ENCODE measurements around the gene AKR1C1. TPM values are rescaled to one million over a fixed set of nuclear protein-coding genes. Genes with fewer than 3 reads are reported as not detected.
A peak's percentile ranks its signal among the peaks of the same experiment; 100 is the strongest.
"Not testable (repeated sequence)": the region's sequence is repeated elsewhere in the genome, so short reads cannot be mapped to it uniquely, and the experiment has no call there.

AKR1C1 gene
- total and polyA plus RNA-seq, 5 donors, result 51.5 to 176 (median 143) TPM

DNA sequence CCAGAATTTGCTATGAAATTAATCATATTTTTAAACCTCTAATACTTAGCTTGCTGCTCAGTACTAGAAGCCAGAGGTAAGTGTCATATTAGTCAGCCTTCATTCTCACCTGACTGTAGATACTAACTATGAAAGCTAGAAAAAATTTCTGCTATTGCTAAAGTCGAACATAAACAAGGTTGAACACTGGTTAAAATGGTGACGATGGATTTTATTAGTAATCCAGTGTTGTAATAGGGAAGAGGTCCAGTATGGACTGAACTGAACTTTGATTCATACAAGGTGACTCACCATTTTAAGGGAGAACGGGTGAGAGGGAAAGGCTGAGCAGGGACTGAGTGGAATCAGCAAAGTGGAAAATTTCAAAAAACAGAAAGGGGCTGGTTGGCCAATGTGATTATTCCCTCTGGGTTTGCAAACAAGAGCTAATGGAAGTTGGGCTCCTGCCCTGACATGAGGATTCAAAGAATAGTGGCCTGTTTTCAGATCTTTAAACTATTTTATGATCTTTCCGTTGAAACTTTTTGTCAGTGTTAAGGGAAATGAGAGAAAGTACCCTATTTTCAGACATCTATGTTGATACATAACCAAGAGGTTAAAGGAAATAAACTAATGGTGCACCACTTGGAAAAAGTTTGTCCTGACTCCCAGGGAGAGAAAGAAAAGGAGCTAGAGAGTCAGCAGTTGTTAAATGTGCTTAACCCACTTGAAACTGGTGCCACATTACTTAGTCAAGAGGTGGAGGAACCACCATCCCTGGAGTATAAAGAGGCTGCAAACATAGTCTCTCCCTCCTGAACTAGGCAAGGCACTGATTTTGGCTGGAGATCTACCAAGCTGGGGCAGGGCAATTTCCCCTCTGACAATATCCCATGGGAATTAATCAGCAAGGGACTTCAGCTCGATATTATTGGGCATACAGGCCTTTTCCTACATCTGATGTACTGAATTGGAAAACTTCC is 15.3 kb upstream of the AKR1C1 start:
- peak in 2 of 3 donors; percentile 47 to 53 for DNase-seq

GRCh38 chr10:4951512-4952162 is 11.6 kb upstream of the AKR1C1 start:
- 42% methylated on average over 5 of the region's 5 CpGs for WGBS
- H3K4me3 ChIP-seq (ENCODE audit: low read length); H3K27me3 ChIP-seq (ENCODE audit: control insufficient read depth, insufficient read depth); intact Hi-C loops (cut with DNase I); H3K9me3 ChIP-seq (ENCODE audit: control insufficient read depth, low read length); H3K4me1 ChIP-seq (ENCODE audit: control insufficient read depth, insufficient read depth, low read length); H3K27ac ChIP-seq (ENCODE audit: low read length): not testable (repeated sequence)
- ATAC-seq (peak; percentile 30 to 81), DNase-seq (peak in 1 of 3 donors; percentile 56)

More for the DNA sequence above, 15.3 kb upstream of the AKR1C1 start:
- Histone ChIP-seq H3K9me3 (ENCODE audit: control insufficient read depth, low read length) (no peaks in the 10 kb centered on the region), H3K27me3 (ENCODE audit: control insufficient read depth, insufficient read depth) (no peaks in the 10 kb centered on the region), H3K27ac (ENCODE audit: low read length) (peak overlapping the region; percentile 95), H3K4me1 (ENCODE audit: control insufficient read depth, insufficient read depth, low read length) (no peaks in the 10 kb centered on the region), H3K4me3 (ENCODE audit: low read length) (no peak overlapping the region)
- 44% methylated on average over 5 of the region's 5 CpGs for WGBS
- intact Hi-C loops (cut with DNase I), result loop anchor here in 1 of 4 donors (5.0 kb wide), 1 partner anchor 96 kb away; no protein-coding TSS in a partner anchor
- ATAC-seq, result peak; percentile 87 to 94

DNA sequence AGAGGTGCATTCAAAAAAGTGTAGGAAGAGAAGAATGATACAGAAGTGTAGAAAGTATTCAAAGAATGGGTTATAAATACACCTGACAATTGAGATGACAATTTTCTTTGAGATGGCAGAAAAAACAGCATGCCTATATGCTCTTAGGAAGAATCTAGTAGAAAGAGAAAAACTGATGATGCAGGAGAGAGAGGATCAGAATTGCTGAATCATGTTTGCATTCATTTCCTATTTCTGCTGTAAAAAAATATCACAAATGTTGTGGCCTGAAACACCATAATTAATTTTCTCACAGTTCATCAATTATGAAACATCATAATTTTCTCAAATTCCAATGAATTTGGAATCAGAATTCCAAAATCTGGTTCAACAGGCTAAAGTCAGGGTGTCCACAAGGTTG is 9.8 kb upstream of the AKR1C1 start:
- H3K9me3 ChIP-seq (ENCODE audit: control insufficient read depth, low read length), result no peaks in the 10 kb centered on the region
- H3K27me3 ChIP-seq (ENCODE audit: control insufficient read depth, insufficient read depth), result no peaks in the 10 kb centered on the region
- ATAC-seq (no peak), DNase-seq (no peak)
- no peaks in the 10 kb centered on the region for H3K4me1 ChIP-seq (ENCODE audit: control insufficient read depth, insufficient read depth, low read length)
- H3K4me3 ChIP-seq (ENCODE audit: low read length), result no peak overlapping the region
- intact Hi-C loops (cut with DNase I), result no loop called here
- H3K27ac ChIP-seq (ENCODE audit: low read length), result no peak overlapping the region

DNA sequence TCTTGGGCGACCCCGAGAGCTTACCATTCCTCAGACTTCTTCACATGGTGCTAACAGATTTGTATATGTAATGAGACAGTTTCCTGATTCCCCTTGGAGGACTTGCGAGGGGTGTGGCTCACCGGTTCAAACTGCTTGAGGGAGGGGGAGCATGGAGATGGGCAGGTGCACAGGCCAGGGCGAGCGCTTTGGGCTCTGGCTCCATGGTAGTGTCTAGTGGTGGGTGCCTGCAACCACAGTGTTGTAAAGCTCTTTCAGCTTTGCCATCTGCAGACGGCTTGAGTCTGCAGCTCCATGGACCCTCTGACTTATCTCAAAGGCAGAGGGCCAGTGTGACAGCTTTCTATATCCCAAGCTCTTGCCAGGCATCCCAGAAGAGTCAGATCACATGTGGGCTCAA is 7.1 kb upstream of the AKR1C1 start:
- intact Hi-C loops (cut with DNase I); H3K27me3 ChIP-seq (ENCODE audit: control insufficient read depth, insufficient read depth); DNase-seq; H3K9me3 ChIP-seq (ENCODE audit: control insufficient read depth, low read length); H3K4me3 ChIP-seq (ENCODE audit: low read length); H3K27ac ChIP-seq (ENCODE audit: low read length); H3K4me1 ChIP-seq (ENCODE audit: control insufficient read depth, insufficient read depth, low read length); ATAC-seq: not testable (repeated sequence)
- 87% methylated on average over 6 of the region's 7 CpGs for WGBS

- peak in 1 of 2 donors; percentile 39 for ATAC-seq
- H3K27ac ChIP-seq (ENCODE audit: low read length); intact Hi-C loops (cut with DNase I); H3K27me3 ChIP-seq (ENCODE audit: control insufficient read depth, insufficient read depth); H3K4me1 ChIP-seq (ENCODE audit: control insufficient read depth, insufficient read depth, low read length); H3K9me3 ChIP-seq (ENCODE audit: control insufficient read depth, low read length); DNase-seq; H3K4me3 ChIP-seq (ENCODE audit: low read length): not testable (repeated sequence)
- 72% methylated on average over 5 of the region's 5 CpGs for WGBS
Measured at GRCh38 chr10:4956955-4957645, 6.1 kb upstream of the AKR1C1 start.

GRCh38 chr10:4961558-4961957 is 1.7 kb upstream of the AKR1C1 start:
- not testable (repeated sequence) for H3K4me3 ChIP-seq (ENCODE audit: low read length); H3K4me1 ChIP-seq (ENCODE audit: control insufficient read depth, insufficient read depth, low read length); H3K27me3 ChIP-seq (ENCODE audit: control insufficient read depth, insufficient read depth); ATAC-seq; H3K9me3 ChIP-seq (ENCODE audit: control insufficient read depth, low read length); DNase-seq; H3K27ac ChIP-seq (ENCODE audit: low read length)
- intact Hi-C loops (cut with DNase I), result loop anchor here in 1 of 4 donors (5.0 kb wide), 1 partner anchor 41 kb away; the partner anchor contains the start of gene AKR1C2
- WGBS, result 97% methylated on average over 11 of the region's 11 CpGs

GRCh38 chr10:4962308-4962707 is 907 bp upstream of the AKR1C1 start:
- H3K4me3 ChIP-seq (ENCODE audit: low read length); H3K4me1 ChIP-seq (ENCODE audit: control insufficient read depth, insufficient read depth, low read length); ATAC-seq; H3K27ac ChIP-seq (ENCODE audit: low read length); H3K27me3 ChIP-seq (ENCODE audit: control insufficient read depth, insufficient read depth); H3K9me3 ChIP-seq (ENCODE audit: control insufficient read depth, low read length); DNase-seq: not testable (repeated sequence)
- WGBS, result 77% methylated on average over 1 of the region's 1 CpG
- intact Hi-C loops (cut with DNase I), result loop anchor here in 1 of 4 donors (5.0 kb wide), 1 partner anchor 40 kb away; the partner anchor contains the start of gene AKR1C2

GRCh38 chr10:4963815-4964154 is 570 bp downstream of the AKR1C1 start:
- not testable (repeated sequence) for DNase-seq

DNA sequence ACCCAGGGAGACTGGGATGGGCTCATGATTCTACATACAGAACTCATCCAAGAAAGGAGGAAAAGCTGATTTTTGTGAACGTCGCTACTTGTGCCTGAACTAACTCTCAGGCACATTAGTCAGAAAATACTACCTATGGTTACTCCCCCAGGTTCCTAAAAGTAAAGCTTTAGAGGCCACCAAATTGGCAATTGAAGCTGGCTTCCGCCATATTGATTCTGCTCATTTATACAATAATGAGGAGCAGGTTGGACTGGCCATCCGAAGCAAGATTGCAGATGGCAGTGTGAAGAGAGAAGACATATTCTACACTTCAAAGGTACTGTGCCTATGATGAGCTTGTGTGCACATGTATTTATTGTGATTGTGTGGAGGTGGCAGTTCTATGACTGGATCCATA is 2.5 kb downstream of the AKR1C1 start:
- WGBS, result 96% methylated on average over 4 of the region's 4 CpGs
- H3K9me3 ChIP-seq (ENCODE audit: control insufficient read depth, low read length); H3K27ac ChIP-seq (ENCODE audit: low read length); H3K27me3 ChIP-seq (ENCODE audit: control insufficient read depth, insufficient read depth); intact Hi-C loops (cut with DNase I); H3K4me1 ChIP-seq (ENCODE audit: control insufficient read depth, insufficient read depth, low read length); ATAC-seq; DNase-seq: not testable (repeated sequence)
- H3K4me3 ChIP-seq (ENCODE audit: low read length), result peak overlapping the region; percentile 44

More at GRCh38 chr10:4963815-4964154, 570 bp downstream of the AKR1C1 start:
- not testable (repeated sequence) for H3K27me3 ChIP-seq (ENCODE audit: control insufficient read depth, insufficient read depth); H3K4me1 ChIP-seq (ENCODE audit: control insufficient read depth, insufficient read depth, low read length); H3K27ac ChIP-seq (ENCODE audit: low read length); H3K9me3 ChIP-seq (ENCODE audit: control insufficient read depth, low read length)
- 52% methylated on average over 3 of the region's 4 CpGs for WGBS
- intact Hi-C loops (cut with DNase I), result loop anchor here in 1 of 4 donors (5.0 kb wide), 1 partner anchor 39 kb away; the partner anchor contains the start of gene AKR1C2
- peak overlapping the region; percentile 74 for H3K4me3 ChIP-seq (ENCODE audit: low read length)
- peak; percentile 44 to 56 for ATAC-seq

DNA sequence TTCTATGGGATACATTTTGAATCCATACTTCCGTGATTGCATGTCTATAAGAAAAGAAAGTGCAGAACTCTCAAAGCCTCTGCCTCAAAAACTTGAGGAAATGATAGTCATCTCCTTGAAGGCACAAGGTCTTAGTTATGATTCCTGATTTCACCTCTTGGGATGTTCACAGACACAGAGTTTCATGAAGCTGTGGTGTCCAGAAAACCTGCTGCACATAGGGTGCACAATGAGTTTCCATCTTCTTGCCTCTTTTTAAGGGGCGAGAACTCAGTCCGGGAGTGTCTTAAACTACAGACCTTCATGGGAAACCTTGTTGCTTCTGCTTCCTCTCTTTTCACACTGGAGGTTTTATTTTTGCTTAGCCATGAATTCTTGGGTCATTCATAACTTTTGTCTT is 4.0 kb downstream of the AKR1C1 start:
- H3K4me1 ChIP-seq (ENCODE audit: control insufficient read depth, insufficient read depth, low read length); H3K9me3 ChIP-seq (ENCODE audit: control insufficient read depth, low read length); H3K27me3 ChIP-seq (ENCODE audit: control insufficient read depth, insufficient read depth); ATAC-seq; H3K27ac ChIP-seq (ENCODE audit: low read length); DNase-seq; intact Hi-C loops (cut with DNase I): not testable (repeated sequence)
- 97% methylated on average over 3 of the region's 3 CpGs for WGBS
- peak overlapping the region; percentile 38 for H3K4me3 ChIP-seq (ENCODE audit: low read length)
